GM19452 (cell line): ENCODE measurements around the gene BTN3A1.
"Not testable (repeated sequence)": the region's sequence is repeated elsewhere in the genome, so short reads cannot be mapped to it uniquely, and the experiment has no call there.

Experiments used
- ATAC-seq: cut with Tn5 transposase; IDR thresholded peaks from one replicate; pipeline ENCODE4 v1.9.1; 2021; ENCODE audit not compliant: unreplicated experiment

Gene BTN3A1

DNA sequence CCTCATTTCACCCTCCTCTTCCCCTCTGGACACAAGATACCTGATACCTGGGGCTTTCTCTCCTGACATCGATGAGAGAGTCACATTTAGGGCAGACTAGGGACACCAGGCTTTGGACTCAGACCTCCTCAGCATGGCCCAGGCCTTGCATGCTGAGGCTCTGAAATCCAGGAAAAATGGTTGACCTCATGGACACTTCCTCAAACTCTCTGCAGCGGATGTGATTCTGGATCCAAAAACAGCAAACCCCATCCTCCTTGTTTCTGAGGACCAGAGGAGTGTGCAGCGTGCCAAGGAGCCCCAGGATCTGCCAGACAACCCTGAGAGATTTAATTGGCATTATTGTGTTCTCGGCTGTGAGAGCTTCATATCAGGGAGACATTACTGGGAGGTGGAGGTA is 10.9 kb downstream of the BTN3A1 start:
- no peak for ATAC-seq

DNA sequence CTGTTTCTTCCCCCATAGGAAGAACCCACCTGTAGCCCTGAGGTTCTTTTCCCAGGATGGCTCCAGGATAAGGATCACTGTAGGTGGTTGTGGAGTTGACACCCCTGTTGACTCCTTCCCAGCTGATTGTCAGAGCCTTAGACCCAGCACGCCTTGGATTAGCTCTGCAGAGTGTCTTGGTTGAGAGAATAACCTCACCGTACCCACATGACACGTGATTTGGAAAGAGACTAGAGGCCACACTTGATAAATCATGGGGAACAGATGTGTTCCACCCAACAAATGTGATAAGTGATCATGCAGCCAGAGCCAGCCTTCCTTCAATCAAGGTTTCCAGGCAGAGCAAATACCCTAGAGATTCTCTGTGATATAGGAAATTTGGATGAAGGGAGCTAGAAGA is 12.2 kb downstream of the BTN3A1 start:
- no peak for ATAC-seq

- no peak for ATAC-seq
Measured at GRCh38 chr6:26415036-26415614, 13.1 kb downstream of the BTN3A1 start.

GRCh38 chr6:26415791-26416190 is 13.7 kb downstream of the BTN3A1 start:
- no peak for ATAC-seq

DNA sequence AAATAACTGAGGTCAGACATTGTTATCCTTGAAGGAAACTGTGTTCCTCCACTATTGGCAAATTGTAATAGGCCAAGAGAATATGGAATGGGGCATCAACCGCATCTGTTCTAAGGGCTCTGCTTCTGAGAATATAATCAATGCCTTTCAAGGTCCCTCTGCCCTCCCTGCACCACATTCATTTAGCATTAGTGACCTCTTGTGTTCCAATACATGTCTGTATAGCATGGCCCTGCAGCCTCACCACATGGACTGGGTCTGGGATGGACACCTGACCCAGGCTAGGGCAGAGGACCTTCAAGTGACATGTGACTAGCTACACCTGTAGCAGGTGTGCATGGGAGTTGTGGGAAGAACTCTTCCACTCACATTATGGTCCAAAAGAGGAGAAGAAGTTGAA is 14.2 kb downstream of the BTN3A1 start:
- no peak for ATAC-seq

GRCh38 chr6:26418077-26418476 is 16.0 kb downstream of the BTN3A1 start:
- not testable (repeated sequence) for ATAC-seq

- not testable (repeated sequence) for ATAC-seq
Measured at GRCh38 chr6:26418795-26419194, 16.7 kb downstream of the BTN3A1 start.

DNA sequence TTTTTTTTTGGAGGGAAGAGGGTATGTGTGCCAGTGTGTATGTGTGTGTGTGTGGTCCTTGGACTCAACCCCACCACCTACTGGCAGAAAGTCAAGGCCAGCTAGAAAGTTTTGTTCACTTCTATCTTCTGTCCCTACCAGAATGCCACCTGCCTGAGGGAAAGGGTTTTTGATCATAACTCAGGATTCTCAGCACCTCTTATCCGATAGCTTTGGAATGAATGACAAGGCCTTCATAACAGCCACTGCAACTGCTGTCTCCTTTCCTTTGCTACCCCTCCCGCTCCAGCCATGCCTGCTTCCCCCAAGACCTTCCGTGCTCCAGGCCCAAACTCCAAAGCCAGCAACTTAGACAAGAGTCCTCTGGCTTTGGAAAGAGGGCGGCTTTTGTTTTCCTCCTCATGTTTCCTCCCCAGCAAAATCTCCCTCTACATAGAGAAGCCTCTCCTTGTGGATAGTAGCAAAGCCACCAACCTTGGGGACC is 18.7 kb downstream of the BTN3A1 start:
- ATAC-seq, result peak; percentile 14

DNA sequence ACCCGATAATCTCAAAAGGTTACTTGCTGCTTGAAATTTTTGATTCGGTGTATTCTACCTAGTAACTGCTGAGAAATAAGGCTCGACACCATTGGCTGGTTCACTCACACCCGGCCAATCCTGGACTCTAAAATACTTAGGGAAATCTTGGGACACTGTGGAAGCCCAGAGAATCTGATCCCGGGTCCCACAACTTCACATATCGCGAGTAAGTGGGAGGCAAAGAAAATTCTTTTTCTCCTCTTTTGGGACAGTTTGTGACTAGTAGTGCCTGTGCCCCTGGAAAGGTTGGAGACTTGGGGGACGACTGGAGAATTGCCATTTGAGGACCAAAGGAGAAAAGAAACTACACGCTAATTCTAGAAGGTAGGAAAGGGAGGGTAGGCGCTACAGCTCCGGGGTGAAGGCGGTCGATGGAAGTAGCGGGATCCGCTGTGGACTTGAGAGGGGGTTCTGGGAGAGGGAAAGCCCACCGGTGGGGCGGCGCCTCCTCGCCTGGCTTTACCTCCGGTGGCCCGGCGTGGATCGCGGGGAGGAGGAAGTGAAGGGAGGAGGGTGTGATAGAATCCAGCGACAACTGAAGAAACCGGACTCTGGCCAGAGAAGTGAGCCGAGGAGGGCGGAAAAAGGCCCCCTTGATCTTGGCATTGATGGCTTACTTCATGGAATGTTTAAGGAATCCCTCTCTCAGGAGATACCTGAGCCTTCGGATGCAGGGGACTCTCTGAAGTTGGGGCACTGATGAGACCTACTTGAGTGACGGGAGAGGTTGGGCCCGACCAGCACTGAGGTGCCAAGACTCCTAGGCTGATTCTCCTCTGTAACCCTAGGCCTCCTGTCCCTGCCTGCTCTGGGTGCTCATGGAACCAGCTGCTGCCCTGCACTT is 19.4 kb downstream of the BTN3A1 start:
- peak; percentile 94 for ATAC-seq

- ATAC-seq, result no peak
Measured at GRCh38 chr6:26422329-26422728, 20.3 kb downstream of the BTN3A1 start.

DNA sequence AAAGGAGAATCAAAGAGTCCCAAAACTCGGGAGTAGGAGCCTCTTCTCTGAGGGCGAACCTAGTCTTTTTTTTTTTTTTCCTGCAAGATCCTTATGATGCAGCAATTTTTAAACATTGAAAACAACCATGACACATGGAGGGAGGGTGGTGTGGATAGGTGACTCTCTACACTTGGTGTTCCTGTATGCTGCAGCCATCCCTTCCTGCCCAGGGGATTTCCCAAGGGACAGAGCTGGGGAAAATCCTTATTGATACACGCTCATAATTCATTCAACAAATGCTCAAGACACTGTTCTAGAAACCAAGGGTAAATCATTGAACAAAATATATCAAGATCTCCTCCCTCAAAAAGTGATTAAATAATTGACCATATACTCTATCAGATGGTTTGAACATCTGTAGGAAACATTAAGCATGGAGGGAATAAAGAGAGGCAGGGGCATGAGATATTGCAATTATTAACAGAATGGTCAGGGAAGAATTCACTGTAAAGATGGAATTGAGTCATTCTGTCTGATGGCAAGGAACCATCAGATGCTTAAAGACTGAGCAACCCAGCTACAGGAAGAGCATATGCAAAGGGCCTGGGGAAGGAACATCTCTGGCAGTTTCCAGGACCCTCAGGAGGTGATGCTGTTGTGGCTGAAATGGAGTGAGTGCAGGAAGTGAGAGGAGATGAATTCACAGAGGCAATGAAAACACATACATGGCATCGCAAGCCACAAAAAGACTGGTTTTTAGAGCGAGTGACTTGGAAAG is 24.8 kb downstream of the BTN3A1 start:
- no peak for ATAC-seq

DNA sequence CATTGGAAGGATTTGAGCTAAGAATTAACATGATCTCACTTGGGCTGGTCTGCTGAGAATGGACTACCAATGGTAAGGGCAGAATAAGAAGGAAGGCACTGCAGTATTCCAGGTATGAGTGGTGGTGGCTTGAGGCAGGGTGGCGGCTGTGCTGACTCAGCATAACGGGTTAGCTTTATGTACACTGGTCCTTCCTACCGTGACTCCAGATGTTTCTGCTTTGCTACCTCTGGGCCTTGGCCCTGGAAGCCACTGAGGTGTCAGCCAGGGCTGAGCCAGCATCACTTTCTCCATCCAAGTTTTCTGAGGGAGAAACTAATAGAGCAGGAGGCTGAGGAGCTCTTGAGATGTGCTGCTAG is 25.4 kb downstream of the BTN3A1 start:
- ATAC-seq, result no peak

GRCh38 chr6:26428206-26428605 is 26.1 kb downstream of the BTN3A1 start:
- no peak for ATAC-seq

DNA sequence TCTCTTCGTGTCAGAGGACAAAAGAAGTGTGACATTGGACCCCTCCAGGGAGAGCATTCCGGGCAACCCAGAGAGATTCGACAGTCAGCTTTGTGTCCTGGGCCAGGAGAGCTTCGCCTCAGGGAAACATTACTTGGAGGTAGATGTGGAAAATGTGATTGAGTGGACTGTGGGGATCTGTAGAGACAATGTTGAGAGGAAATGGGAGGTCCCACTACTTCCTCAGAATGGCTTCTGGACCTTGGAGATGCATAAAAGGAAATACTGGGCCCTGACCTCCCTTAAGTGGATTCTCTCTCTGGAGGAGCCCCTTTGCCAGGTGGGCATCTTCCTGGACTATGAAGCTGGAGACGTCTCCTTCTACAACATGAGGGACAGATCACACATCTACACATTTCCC is 28.7 kb downstream of the BTN3A1 start:
- ATAC-seq, result no peak

- ATAC-seq, result no peak
Measured at GRCh38 chr6:26431258-26432172, 29.4 kb downstream of the BTN3A1 start.

GRCh38 chr6:26432627-26433201 is 30.6 kb downstream of the BTN3A1 start:
- no peak for ATAC-seq

- ATAC-seq, result not testable (repeated sequence)
Measured at GRCh38 chr6:26433680-26434079, 31.6 kb downstream of the BTN3A1 start.

GRCh38 chr6:26436018-26436417 is 33.9 kb downstream of the BTN3A1 start:
- no peak for ATAC-seq

- no peak for ATAC-seq
Measured at GRCh38 chr6:26437550-26437949, 35.5 kb downstream of the BTN3A1 start.

DNA sequence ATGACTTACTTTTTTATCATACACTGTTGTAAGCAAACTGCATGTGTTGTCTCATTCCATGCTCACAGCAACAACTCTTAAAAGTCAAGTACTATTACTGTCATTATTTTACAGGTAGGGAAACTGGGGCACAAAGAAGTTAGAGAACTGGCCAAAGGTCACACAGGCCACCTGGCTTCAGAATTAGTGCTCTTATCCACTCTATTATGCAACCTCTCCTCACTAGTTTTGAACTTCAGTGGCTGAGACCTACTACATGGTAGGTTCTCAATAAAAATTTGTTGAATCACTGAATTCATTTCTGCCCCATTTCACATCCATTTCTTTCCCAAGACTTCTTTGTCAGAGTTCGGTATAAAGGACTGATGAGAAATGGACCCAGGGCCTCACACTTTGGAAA is 35.9 kb downstream of the BTN3A1 start:
- ATAC-seq, result no peak
